GM21526 (cell line): Measurements from ENCODE around the gene LCN6.
"Not testable (repeated sequence)": the region's sequence is repeated elsewhere in the genome, so short reads cannot be mapped to it uniquely, and the experiment has no call there.

Source experiments
- ATAC-seq: cut with Tn5 transposase; IDR thresholded peaks from one replicate; pipeline ENCODE4 v1.9.1; 2021; ENCODE audit warnings: moderate library complexity; ENCODE audit not compliant: unreplicated experiment, low FRiP score

LCN6 gene

DNA sequence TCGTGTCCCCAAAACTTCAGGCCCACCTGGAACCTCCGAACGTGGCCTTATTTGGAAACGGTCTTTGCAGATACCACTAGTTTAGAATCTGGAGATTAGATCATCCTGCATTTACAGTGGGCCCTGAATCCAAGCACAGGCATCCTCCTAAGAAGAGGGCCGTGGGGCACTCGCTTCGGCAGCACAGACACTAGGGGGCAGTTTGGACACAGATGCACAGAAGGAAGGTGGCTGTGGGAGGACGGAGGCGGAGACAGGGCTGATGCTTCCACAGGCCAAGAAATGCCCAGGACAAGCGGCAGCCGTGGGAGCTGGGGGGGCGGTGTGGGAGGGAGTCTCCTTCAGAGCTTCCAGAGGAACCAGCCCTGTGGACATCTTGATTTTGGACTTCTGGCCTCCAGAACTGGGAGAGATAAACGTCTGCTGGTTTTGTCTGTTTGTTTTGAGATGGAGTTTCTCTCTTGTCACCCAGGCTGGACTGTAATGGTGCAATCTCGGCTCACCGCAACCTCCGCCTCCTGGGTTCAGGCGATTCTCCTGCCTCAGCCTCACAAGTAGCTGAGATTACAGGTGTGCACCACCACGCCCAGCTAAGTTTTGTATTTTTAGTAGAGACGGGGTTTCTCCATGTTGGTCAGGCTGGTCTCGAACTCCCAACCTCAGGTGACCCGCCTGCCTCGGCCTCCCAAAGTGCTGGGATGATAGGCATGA is 12.7 kb upstream of the LCN6 start:
- not testable (repeated sequence) for ATAC-seq

DNA sequence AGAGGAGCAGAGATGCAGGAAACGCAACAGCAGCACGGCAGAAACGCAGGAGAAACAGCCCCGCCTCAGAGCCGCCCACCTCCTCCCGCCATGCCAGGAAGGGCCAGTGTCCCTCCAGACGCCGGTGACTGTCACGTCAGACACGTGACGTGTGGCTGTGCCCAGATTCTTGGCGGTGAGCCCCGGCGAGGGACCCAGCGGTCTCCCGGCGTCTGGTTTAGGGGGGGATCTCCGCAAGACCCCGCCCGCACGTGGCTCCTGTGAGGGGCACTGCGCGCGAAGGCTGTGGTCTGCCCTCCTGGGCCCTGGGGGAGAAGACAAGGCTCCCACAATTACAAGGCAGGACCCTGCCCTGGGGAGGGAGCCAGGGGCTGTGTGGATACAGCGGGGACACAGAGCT is 12.1 kb upstream of the LCN6 start:
- no peak for ATAC-seq

DNA sequence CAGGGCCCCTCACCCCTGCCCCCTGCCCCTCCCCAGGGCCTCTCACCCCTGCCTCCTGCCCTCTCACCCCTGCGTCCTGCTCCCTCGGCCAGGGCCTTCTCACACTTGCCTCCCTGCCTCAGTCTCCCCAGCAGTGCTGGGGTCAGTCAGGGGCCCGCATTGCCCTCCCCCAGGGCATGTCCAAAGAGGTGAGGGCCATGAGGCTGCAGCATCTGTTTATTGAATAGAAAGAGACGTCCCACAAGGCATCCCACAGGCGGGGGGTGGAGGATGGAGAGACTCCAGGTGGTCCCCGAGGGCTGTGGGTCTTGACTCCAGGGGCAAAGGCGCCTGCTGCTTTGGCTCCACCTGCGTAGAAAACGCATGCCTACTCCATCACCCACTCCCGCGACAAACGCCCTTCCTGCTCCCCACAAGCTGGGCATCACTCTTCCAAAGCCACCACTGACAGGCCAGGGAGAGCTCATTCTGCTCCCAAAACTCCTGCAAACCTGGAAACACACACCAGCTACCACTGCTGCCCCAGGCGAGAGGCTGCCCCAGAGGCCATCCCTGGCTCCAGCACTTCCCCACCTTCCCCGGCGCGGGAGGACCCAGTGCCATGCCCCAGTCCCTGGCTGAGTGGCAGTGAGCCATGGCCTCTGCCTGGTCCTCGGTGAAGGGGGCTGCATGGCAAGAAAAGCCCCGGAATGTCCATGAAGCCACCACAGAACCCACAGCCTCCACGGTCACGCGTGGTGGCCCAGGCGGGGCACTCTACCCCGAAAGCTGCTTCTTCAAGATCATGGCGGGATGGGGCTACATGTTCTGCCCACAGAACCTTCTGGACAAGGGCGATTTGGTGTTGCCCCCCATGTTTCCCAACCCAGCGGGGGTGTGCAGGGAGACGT is 11.4 kb upstream of the LCN6 start:
- no peak for ATAC-seq

DNA sequence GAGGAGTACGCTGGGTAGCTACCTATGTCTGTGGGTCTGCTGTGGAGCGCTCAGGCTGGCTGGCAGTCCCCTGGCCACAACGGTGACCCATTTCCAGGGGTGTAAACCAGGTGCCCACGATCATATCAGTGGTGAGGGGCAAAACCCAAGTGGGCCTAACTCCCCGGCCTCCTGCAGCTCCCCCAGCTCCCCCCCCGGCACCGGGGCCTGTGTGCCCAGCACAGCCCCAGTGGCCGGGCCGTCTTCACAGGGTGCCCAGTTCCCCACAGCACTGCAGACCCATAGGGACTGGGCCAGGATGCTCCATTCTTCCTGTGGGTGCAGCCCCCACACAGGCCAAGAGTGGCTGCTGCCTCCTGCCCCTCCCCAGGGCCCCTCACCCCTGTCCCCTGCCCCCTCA is 10.7 kb upstream of the LCN6 start:
- ATAC-seq: no peak

DNA sequence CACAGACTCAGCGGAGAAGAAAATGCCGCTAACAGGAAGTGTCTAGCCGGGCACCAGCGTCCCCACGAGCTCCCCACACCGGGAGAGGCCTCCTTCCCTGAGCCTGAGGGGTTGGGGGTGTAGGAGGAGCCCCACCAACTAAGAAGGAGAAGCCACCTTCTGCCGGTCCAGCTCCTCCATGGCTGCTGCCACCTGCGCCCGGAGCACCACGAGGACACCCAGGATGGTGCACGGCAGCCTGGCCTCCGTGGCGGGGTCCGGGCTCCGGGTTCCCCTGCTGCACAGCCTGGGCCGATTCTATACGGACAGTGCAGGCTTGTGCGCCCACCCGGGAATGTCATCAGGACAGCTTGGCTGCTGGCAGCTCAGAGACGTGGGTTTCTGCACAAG is 9.4 kb upstream of the LCN6 start:
- ATAC-seq: no peak

DNA sequence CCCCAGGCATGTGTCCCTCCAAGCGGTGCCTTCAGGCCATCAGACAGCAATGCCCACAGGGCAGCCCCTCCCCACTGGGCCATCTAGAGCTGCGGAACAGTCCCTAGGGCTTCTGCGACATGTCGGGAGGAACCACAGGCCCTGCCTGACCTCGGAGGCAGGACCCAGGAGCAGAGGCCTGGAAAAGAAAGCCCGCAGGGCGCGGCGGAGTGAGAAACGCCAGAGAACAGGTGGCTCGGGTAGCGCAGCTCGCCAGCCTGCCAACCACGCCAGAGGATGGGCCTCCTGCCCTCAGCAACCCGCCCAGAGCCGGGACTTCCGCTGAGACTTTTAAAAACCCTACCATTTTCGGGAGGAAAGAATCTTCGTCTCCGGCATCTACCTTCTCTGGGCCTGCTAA is 9.0 kb upstream of the LCN6 start:
- no peak for ATAC-seq

GRCh38 chr9:136756836-136757235 is 8.5 kb upstream of the LCN6 start:
- no peak for ATAC-seq

- no peak for ATAC-seq
Observed at GRCh38 chr9:136756134-136756438, 7.8 kb upstream of the LCN6 start.

GRCh38 chr9:136755302-136756133 is 7.2 kb upstream of the LCN6 start:
- not testable (repeated sequence) for ATAC-seq

DNA sequence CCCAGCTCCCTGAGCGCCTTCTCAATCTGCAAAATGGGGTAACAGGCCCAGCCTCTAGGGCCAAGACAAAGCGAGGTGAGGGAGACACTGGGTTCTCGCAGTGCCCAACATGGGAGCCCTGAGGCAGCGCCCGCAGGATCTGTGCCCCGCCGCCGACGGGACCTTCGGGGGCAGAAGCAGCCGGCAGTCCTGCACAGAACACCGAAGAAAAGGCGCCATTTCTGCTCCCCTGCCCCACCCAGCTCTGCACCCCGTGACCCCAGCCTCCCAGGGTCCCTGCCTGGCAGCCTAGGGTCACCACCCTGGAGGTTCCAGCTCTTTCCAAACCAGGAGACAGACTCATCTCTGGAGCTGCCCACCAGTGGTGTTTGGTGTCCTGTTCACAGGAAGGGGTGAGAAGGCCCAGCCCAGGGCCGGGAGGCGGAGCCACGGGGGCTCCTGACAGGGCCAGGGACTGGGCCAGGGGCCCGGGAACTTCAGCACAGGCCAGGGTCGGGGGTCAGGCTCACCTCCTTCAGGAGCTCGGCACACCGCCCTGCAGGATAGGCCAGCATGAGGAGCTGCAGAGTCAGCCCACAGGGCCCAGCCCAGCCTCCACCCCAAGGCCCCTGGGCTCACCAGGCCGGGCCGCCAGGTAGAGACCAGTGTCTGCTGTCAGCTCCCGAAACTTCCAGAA is 6.4 kb upstream of the LCN6 start:
- ATAC-seq: no peak

DNA sequence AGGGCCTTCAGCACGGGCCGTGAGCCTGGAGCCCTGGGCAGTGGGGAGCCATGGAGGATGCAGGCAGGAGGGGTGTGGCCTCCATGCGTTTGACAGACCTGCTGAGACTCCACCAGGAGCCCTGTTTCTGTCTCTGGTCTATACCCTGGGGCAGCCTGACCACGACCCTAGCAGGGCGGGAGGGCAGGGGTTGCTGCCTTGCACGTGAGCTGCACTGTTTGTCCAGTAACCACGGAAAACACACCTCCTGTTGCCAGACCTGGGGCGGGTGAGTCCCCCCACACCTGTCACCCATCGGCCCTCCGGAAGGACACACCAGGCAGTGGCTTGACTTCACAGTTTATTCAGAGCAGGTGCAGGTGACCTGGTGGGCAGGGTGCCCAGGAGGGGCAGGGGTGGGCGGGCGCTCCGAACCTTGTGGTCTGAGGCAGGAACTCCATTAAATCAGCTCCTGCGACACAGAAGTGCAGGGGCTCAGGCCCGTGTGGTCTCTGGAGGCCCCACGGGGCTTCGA is 5.8 kb upstream of the LCN6 start:
- no peak for ATAC-seq

- ATAC-seq: no peak
Observed at GRCh38 chr9:136753371-136754058, 5.2 kb upstream of the LCN6 start.

DNA sequence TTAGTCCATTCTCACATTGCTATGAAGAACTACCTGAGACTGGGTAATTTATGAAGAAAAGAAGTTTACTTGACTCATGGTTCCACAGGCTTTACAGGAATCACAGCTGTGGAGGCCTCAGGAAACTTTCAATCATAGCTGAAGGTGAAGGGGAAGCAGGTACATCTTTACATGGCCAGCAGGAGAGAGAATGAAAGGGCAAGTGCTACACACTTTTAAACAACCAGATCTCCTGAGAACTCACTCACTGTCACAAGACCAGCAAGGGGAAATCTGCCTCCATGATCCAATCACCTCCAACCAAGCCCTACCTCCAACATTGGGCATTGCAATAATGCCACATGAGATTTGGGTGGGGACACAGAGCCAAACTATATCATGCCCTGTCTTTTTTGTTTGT is 3.5 kb upstream of the LCN6 start:
- no peak for ATAC-seq

DNA sequence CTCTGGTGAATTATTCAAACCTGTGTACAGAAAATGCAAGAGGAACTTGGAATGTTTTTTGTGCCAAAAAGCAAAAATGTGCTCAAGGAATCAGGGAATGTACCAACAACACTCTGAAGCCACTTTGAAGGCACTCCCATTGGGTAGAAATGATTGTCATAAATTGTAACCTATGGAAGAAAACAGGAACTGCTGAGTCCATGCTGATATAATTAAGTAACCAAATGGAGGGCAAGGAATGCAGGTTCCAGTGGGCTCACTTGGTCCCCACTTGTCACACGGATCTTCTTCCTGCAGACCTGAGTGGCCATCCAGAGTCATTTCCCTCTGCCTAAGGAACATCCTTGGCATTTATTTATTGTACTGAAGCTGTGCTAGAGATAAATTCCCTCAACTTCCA is 2.9 kb upstream of the LCN6 start:
- ATAC-seq: no peak

GRCh38 chr9:136750526-136750925 is 2.2 kb upstream of the LCN6 start:
- no peak for ATAC-seq

DNA sequence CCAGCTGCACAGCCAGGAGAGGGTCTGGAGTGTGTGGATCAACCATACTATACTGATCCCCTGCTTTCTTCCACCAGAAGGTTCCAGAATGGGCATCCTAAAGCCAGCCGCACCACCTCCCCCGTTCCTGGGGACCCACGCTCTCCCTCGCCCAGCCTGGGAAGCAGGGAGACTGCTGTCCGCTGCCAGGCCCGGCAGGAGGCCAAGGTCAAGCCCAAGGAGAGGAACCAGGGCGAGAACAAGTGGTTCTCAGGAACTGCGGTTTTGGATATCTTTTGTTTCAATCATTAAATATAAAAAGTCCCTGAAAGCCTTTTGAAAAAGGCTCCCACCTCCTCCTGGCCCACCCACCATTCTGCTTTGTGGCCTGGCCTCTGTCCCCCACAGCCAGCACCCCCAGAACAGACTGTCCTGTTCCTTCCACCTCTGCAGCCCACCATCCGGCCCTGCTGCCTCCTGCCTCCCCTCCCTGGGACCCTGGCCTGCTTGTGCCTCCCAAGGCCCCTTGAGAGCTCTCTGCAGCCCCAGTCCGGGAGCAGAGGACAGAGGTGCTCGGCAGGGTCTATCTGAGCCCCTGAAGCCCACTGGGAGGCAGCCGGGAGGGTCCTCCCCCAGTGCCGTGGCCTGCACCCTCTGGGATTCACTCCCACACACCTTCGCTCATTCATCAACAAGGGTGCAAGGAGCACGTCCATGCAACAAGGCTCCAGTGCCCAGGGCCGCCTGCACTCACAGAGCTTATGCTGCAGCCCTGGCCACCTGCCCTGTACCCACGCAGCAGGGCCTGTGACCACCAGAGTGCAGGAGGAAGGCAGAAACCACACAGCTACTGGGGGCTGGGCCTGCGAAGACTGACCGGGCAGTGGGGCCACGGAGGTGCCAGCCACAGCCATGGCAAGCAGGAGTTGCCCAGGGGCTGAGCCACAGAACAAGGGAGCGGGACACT is 614 bp upstream of the LCN6 start:
- no peak for ATAC-seq

- no peak for ATAC-seq
Observed at GRCh38 chr9:136747161-136748060, 914 bp downstream of the LCN6 start.

GRCh38 chr9:136746621-136747020 is 1.7 kb downstream of the LCN6 start:
- no peak for ATAC-seq
